ENCODE measurements around the gene SRMS. TPM values are rescaled to one million over a fixed set of nuclear protein-coding genes. Genes with fewer than 3 reads are reported as not detected.

SRMS gene
- total RNA-seq, 1 donor: not detected

DNA sequence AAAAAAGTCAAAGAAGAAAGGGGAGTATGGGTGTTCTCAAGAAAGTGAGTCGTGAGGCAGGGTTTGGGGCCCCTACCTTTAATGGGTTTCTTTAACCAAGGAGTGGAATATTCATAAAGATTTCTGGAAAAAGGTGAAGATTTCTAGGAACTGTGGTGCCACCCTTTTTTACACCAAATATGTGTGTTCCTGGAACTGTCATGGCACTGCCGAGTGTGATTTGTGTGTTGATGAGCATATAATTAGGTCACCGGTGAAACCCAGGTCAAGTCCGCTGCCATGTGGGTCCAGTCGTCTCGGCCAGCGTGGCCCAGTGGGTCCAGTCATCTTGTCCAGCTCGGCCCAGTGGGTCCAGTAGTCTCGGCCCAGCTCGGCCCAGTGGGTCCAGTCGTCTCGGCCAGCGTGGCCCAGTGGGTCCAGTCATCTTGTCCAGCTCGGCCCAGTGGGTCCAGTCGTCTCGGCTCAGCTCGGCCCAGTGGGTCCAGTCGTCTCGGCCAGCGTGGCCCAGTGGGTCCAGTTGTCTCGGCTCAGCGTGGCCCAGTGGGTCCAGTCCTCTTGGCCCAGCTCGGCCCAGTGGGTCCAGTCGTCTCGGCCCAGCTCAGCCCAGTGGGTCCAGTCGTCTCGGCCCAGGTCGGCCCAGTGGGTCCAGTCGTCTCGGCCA, 40.3 kb downstream of the SRMS start:
- DNase-seq (ENCODE audit: low read depth): no peak
- TF ChIP-seq, protein P1, sequence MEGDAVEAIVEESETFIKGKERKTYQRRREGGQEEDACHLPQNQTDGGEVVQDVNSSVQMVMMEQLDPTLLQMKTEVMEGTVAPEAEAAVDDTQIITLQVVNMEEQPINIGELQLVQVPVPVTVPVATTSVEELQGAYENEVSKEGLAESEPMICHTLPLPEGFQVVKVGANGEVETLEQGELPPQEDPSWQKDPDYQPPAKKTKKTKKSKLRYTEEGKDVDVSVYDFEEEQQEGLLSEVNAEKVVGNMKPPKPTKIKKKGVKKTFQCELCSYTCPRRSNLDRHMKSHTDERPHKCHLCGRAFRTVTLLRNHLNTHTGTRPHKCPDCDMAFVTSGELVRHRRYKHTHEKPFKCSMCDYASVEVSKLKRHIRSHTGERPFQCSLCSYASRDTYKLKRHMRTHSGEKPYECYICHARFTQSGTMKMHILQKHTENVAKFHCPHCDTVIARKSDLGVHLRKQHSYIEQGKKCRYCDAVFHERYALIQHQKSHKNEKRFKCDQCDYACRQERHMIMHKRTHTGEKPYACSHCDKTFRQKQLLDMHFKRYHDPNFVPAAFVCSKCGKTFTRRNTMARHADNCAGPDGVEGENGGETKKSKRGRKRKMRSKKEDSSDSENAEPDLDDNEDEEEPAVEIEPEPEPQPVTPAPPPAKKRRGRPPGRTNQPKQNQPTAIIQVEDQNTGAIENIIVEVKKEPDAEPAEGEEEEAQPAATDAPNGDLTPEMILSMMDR (IDR thresholded peaks at IDR 0.05; ENCODE audit: insufficient read depth, low read length): no peak
- H3K4me3 ChIP-seq (ENCODE audit: low read depth, low read length): no peak overlapping the region

DNA sequence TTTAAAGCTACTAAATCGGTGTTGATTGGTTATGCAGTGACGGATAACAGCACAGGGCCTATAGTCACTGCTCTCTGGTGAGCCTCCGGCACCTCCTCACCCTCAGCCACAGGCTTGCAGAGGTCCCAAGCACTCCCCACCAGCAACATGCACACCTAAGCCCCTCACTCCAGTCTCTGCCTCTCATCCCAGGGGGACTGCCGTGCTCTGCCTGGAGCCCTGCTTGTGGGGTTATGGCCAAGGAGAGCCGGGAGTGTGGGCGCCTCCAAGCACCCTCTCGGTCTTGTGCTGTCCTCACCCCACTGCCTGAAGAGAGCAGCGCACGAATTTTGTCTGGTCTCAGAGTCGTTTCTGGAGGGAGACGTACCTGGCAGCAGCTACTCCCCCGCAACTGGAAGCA, 41.8 kb downstream of the SRMS start:
- TF ChIP-seq, protein P1 (IDR thresholded peaks at IDR 0.05; ENCODE audit: insufficient read depth, low read length): no peak
- H3K4me3 ChIP-seq (ENCODE audit: low read depth, low read length): no peak overlapping the region
- DNase-seq (ENCODE audit: low read depth): no peak

DNA sequence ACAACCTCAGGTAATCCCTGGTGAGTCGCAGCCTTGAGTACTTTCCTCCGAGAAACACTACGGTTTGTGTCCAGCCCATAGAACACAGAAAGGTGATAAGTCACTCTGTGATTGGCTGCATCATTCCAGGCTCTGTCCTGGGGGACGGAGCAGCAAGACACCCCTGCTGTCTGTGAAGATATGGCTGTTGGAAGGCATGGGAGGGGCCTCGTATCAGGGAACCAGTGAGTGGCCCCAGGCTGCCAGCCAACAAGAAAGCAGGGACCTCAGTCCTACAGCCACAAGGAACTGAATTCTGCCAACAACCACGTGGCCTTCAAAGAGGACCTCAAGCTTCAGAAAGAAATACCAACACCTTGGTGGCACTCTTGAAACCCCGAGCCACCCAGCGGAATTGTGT, 42.3 kb downstream of the SRMS start:
- TF ChIP-seq, protein P1 (IDR thresholded peaks at IDR 0.05; ENCODE audit: insufficient read depth, low read length): no peak
- H3K4me3 ChIP-seq (ENCODE audit: low read depth, low read length): no peak overlapping the region
- DNase-seq (ENCODE audit: low read depth): no peak

DNA sequence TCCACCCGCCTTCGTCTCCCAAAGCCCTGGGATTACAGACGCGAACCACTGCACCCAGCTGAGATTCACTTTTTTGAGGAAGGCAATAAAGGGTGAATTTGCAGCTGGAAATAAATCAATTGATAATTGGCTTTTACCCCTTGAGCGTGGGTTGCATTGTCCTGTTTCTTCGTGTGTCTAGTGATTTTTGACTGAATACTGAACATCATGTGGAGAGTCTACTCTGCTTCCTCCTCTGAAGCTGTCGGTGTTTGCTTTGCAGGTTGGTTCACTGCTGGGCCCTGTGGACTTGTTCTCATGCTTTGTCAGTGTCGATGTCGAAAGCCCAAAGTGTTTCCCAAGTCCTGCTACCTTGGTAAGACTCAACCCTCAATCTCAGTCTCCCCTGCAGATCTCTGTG, 42.9 kb downstream of the SRMS start:
- no peak overlapping the region for H3K4me3 ChIP-seq (ENCODE audit: low read depth, low read length)
- DNase-seq (ENCODE audit: low read depth): no peak
- TF ChIP-seq, protein P1 (IDR thresholded peaks at IDR 0.05; ENCODE audit: insufficient read depth, low read length): no peak

DNA sequence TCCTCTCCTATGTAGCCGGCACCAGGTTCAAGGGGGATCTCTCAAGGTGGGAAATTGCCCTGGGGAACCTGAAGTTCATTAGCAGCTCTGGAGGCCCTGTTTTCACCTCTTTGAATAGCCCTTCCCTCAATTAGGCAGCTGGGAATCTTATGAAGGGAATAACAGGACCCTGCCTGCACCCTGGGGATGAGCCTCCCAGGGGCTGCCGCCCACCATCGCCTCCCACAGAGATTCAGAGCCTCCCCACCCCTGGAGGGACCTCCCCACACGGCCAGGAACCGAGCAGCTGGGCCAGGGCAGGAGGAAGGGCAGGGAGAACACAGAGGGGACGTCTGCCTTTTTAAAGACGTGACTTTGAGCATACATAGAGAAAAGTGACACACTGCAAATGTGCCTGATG, 44.0 kb downstream of the SRMS start:
- DNase-seq (ENCODE audit: low read depth): no peak
- no peak overlapping the region for H3K4me3 ChIP-seq (ENCODE audit: low read depth, low read length)
- TF ChIP-seq, protein P1 (IDR thresholded peaks at IDR 0.05; ENCODE audit: insufficient read depth, low read length): no peak

DNA sequence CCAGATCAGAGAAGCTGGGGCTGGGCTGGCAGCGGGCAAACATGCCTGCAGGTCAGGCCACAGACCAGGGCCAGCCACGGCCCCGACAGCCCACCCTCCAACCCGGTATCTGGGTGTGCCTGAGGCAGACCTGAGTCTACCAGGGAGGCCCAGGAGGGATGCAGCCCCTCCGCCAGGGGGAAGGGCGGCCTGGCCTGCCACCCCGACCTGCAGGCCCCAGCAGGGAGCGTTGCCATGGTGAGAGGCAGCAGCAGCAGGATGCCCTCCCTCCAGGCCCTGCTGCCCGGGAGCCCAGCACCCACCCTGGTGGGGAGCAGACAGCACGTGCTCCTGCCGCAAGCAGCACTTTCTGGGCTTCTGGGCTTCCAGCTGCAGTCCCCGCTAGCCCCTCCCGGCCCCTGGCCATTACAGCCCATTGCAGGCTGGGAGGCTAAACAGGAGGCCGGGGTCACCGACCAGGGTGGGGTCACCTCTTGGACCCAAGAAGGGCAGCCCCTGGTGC, 44.8 kb downstream of the SRMS start:
- DNase-seq (ENCODE audit: low read depth): no peak
- H3K4me3 ChIP-seq (ENCODE audit: low read depth, low read length): no peak overlapping the region
- TF ChIP-seq, protein P1 (IDR thresholded peaks at IDR 0.05; ENCODE audit: insufficient read depth, low read length): no peak
